Thyroid gland (tissue), 4 donors: Measurements from ENCODE around the gene APRT. TPM values are rescaled to one million over a fixed set of nuclear protein-coding genes. Genes with fewer than 3 reads are reported as not detected.
"Not testable (repeated sequence)": the region's sequence is repeated elsewhere in the genome, so short reads cannot be mapped to it uniquely, and the experiment has no call there.

Experiments
- DNase-seq, 2 donors: peaks; one replicate each; pipeline ENCODE4 v3.0.0-alpha.2; 2019
- H3K27ac ChIP-seq, 3 donors: fragments of 200-600 bp; sonication (generic); 1 replicate in 2 of 3; 2 replicates in 1 of 3; pipeline ENCODE4 v1.5.1; 2016 to 2019; ENCODE audit warnings: mild to moderate bottlenecking in 1 of 3, moderate library complexity in 1 of 3
- H3K27me3 ChIP-seq: fragments of 200-600 bp; sonication (generic); one replicate; pipeline ENCODE4 v1.5.1; 2019
- H3K36me3 ChIP-seq, 2 donors: fragments of 200-600 bp; sonication (generic); one replicate each; pipeline ENCODE4 v1.5.1; 2016 to 2019
- H3K4me1 ChIP-seq, 2 donors: fragments of 200-600 bp; sonication (generic); one replicate each; pipeline ENCODE4 v1.5.1; 2017 to 2019
- H3K4me3 ChIP-seq, 3 donors: fragments of 200-600 bp; sonication (generic); replicated peaks in 1 of 3; 1 replicate in 2 of 3; 2 replicates in 1 of 3; pipeline ENCODE4 v1.5.1; 2016; ENCODE audit warnings: mild to moderate bottlenecking in 1 of 3
- H3K9me3 ChIP-seq: fragments of 200-600 bp; sonication (generic); one replicate; pipeline ENCODE4 v1.5.1; 2017
- POLR2A ChIP-seq, 2 donors: fragments of 450-650 bp; IDR thresholded peaks; one replicate each; pipeline ENCODE4 v1.6.1; 2017; ENCODE audit warnings: antibody characterized with exemption in 2 of 2, mild to moderate bottlenecking in 2 of 2, moderate library complexity in 1 of 2
- WGBS, 2 donors: methylation state at CpG; one replicate each; pipeline ENCODE4 v1.1.5; 2017; 5-methylcytosine and 5-hydroxymethylcytosine counted together
- intact Hi-C: fragments of 100-400 bp; cut with DNase I; formaldehyde crosslinking; loops from one replicate; pipeline ENCODE4 v1.15.1; 2023
- total RNA-seq, 4 donors: library from RNA; depleted of rRNA; stranded (reverse); fragments of >200 nt; gene quantifications; one replicate each; pipeline ENCODE4 v1.2.3, GENCODE V29; 2016
- TF ChIP-seq, protein P1 (sequence below), 6 experiments: fragments of 200-600 bp in 3 of 6; fragments of 450-650 bp in 3 of 6; sonication (generic) in 3 of 6; IDR thresholded peaks; one replicate each; pipeline ENCODE4 v1.5.1; 2016 to 2019; ENCODE audit warnings: antibody characterized with exemption in 6 of 6, mild to moderate bottlenecking in 2 of 6, inconsistent platforms in 1 of 6, moderate library complexity in 1 of 6

Gene APRT
- total RNA-seq, 4 donors from 2014 or later, result 88.9 to 182 (median 118) TPM

- DNase-seq, result peak in 1 of 2 donors; percentile 43
- H3K27ac ChIP-seq, result no peak overlapping the region
- H3K27me3 ChIP-seq, result no peaks in the 10 kb centered on the region
- no peaks in the 10 kb centered on the region for H3K36me3 ChIP-seq
- no peak for TF ChIP-seq POLR2A (IDR thresholded peaks at IDR 0.05)
- TF ChIP-seq, protein P1, sequence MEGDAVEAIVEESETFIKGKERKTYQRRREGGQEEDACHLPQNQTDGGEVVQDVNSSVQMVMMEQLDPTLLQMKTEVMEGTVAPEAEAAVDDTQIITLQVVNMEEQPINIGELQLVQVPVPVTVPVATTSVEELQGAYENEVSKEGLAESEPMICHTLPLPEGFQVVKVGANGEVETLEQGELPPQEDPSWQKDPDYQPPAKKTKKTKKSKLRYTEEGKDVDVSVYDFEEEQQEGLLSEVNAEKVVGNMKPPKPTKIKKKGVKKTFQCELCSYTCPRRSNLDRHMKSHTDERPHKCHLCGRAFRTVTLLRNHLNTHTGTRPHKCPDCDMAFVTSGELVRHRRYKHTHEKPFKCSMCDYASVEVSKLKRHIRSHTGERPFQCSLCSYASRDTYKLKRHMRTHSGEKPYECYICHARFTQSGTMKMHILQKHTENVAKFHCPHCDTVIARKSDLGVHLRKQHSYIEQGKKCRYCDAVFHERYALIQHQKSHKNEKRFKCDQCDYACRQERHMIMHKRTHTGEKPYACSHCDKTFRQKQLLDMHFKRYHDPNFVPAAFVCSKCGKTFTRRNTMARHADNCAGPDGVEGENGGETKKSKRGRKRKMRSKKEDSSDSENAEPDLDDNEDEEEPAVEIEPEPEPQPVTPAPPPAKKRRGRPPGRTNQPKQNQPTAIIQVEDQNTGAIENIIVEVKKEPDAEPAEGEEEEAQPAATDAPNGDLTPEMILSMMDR (IDR thresholded peaks at IDR 0.05), result no peak
- no peaks in the 10 kb centered on the region for H3K9me3 ChIP-seq
- intact Hi-C loops, result no loop called here
- no peak overlapping the region for H3K4me3 ChIP-seq
- H3K4me1 ChIP-seq, result peaks cover 26 to 54% of the 10 kb centered on the region in 2 donors
- WGBS, 2 donors, result 71 to 72% methylated on average over 6 to 7 of the region's 12 CpGs
Measured at GRCh38 chr16:88773812-88774291, 37.9 kb downstream of the APRT start.

DNA sequence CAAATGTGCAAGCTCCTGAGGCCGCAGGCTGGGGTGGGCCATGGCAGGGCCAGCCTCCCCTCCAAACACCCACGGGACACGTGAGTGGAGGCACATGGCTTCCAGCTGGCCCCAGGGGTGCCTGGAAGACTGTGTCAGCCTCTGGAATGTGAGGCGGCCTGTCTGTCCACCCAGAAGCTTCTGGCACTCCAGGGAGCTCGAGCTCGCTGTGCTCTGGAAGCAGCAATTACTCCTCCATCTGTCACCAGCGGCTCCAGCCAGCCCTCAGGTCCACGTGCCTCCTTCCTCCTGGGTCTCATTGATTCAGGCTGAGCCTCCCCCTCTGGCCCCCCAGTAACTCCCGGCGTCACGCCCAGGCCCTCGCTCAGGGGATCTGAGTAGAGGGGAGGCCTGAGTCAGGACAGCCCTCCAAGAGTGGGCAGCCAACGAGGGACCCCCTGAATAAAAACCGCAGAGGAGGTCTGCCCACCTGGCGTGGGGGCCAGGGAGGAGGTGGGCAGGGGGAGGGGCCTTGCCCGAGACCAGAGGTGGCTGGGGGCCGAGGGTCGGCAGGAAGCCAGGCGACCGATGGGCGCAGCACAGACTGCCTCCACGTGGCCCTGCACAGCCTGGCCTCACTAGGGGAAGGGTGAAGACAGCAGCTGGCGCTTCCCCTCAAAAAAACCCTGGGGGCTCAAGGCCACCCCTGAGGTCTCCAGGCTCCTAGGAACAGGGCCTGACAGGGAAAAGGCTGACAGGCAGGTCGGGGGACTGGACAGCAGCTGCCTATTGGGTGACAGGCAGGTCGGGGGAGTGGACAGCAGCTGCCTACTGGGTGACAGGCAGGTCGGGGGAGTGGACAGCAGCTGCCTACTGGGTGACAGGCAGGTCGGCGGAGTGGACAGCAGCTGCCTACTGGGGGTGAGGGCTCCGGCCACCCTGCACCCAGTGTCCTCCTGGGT is 38.6 kb downstream of the APRT start:
- no peaks in the 10 kb centered on the region for H3K27me3 ChIP-seq
- peaks cover 33 to 62% of the 10 kb centered on the region in 2 donors for H3K4me1 ChIP-seq
- 74 to 76% methylated on average over 20 to 29 of the region's 29 CpGs for WGBS, 2 donors
- H3K4me3 ChIP-seq, result no peak overlapping the region
- no peaks in the 10 kb centered on the region for H3K36me3 ChIP-seq
- peak in 1 of 2 donors; percentile 33 for DNase-seq
- TF ChIP-seq, protein P1 (IDR thresholded peaks at IDR 0.05), result no peak
- TF ChIP-seq POLR2A (IDR thresholded peaks at IDR 0.05), result no peak
- no peaks in the 10 kb centered on the region for H3K9me3 ChIP-seq
- intact Hi-C loops, result no loop called here
- H3K27ac ChIP-seq, result peak overlapping the region in 1 of 3 donors; percentile 36

- intact Hi-C loops, H3K9me3 ChIP-seq, DNase-seq, H3K36me3 ChIP-seq, H3K27ac ChIP-seq, H3K27me3 ChIP-seq, H3K4me3 ChIP-seq: not testable (repeated sequence)
- H3K4me1 ChIP-seq, result peaks cover 45 to 75% of the 10 kb centered on the region in 2 donors
- 82% methylated on average over 5 of the region's 23 CpGs; no CpG with 5 or more reads in 1 of the 2 donors for WGBS, 2 donors
Measured at GRCh38 chr16:88771781-88772180, 39.9 kb downstream of the APRT start.

GRCh38 chr16:88771294-88771772 is 40.4 kb downstream of the APRT start:
- intact Hi-C loops, result no loop called here
- H3K4me3 ChIP-seq, result no peak overlapping the region
- H3K4me1 ChIP-seq, result peaks cover 49 to 80% of the 10 kb centered on the region in 2 donors

GRCh38 chr16:88770461-88771293 is 41.1 kb downstream of the APRT start:
- intact Hi-C loops, result no loop called here
- H3K4me1 ChIP-seq, result peaks cover 53 to 86% of the 10 kb centered on the region in 2 donors
- peak in 1 of 2 donors; percentile 61 for TF ChIP-seq POLR2A (IDR thresholded peaks at IDR 0.05)
- TF ChIP-seq, protein P1 (IDR thresholded peaks at IDR 0.05), result no peak
- H3K9me3 ChIP-seq, result no peaks in the 10 kb centered on the region
- H3K27ac ChIP-seq, result peak overlapping the region; percentile 75 to 93 (median 91)
- H3K27me3 ChIP-seq, result no peaks in the 10 kb centered on the region
- WGBS, 2 donors, result 13 to 33% methylated on average over 9 to 22 of the region's 41 CpGs
- peak overlapping the region in 1 of 3 donors; percentile 5 for H3K4me3 ChIP-seq
- DNase-seq, result peak; percentile 93
- H3K36me3 ChIP-seq, result no peaks in the 10 kb centered on the region

More at GRCh38 chr16:88771294-88771772, 40.4 kb downstream of the APRT start:
- 73 to 80% methylated on average over 5 to 10 of the region's 19 CpGs for WGBS, 2 donors
- DNase-seq, result no peak
- H3K9me3 ChIP-seq, result no peaks in the 10 kb centered on the region
- TF ChIP-seq, protein P1 (IDR thresholded peaks at IDR 0.05), result no peak
- no peaks in the 10 kb centered on the region for H3K36me3 ChIP-seq
- H3K27ac ChIP-seq, result peak overlapping the region; percentile 75 to 93 (median 91)
- H3K27me3 ChIP-seq, result no peaks in the 10 kb centered on the region
